HepG2 (cell line): ENCODE results near the gene CSNK1D. TPM values are rescaled to one million over a fixed set of nuclear protein-coding genes. Genes with fewer than 3 reads are reported as not detected.
A peak's percentile ranks its signal among the peaks of the same experiment; 100 is the strongest.

Experiments used
- ATF7 ChIP-seq, 2 experiments: fragments of 450-650 bp in 1 of 2; sonication (generic) in 1 of 2; formaldehyde crosslinking in 1 of 2; IDR thresholded peaks; 2 replicates each; pipeline versions ENCODE4 v1.4.0 to v1.6.1; 2016 to 2020; ENCODE audit warnings: antibody characterized with exemption in 1 of 2, mild to moderate bottlenecking in 1 of 2, missing genetic modification reagents in 1 of 2
- GRHL1 ChIP-seq: sonication (generic); formaldehyde crosslinking; conservative IDR thresholded peaks from 2 replicates; pipeline ENCODE4 v1.8.0; 2022; ENCODE audit warnings: missing genetic modification reagents
- PRMT3 ChIP-seq: sonication (generic); formaldehyde crosslinking; IDR thresholded peaks from 2 replicates; pipeline ENCODE4 v1.8.1; 2022; ENCODE audit warnings: low read depth, mild to moderate bottlenecking, moderate library complexity, missing genetic modification reagents, borderline replicate concordance
- RBFOX2 ChIP-seq: fragments of 200-400 bp; formaldehyde crosslinking; IDR thresholded peaks from 2 replicates; pipeline ENCODE4 v1.6.1; 2017; ENCODE audit warnings: low read depth, mild to moderate bottlenecking, low read length
- RFXANK ChIP-seq: IDR thresholded peaks from 2 replicates; pipeline ENCODE4 v1.6.1; 2016
- SP5 ChIP-seq: IDR thresholded peaks from 2 replicates; pipeline ENCODE4 v1.6.1; 2016; ENCODE audit warnings: low read depth, borderline replicate concordance
- TBP ChIP-seq: sonication (generic); formaldehyde crosslinking; IDR thresholded peaks from 2 replicates; pipeline ENCODE4 v1.5.0; 2020; ENCODE audit warnings: missing genetic modification reagents
- ZKSCAN5 ChIP-seq: sonication (generic); formaldehyde crosslinking; IDR thresholded peaks from 2 replicates; pipeline ENCODE4 v1.5.1; 2020; ENCODE audit warnings: mild to moderate bottlenecking, missing genetic modification reagents
- ZNF318 ChIP-seq: sonication (generic); formaldehyde crosslinking; IDR thresholded peaks from 2 replicates; pipeline ENCODE4 v1.4.0; 2020; ENCODE audit warnings: mild to moderate bottlenecking, missing genetic modification reagents
- polyA plus RNA-seq, 8 experiments: library from polyadenylated mRNA; depleted of rRNA in 3 of 8; stranded (reverse) in 7 of 8; unstranded in 1 of 8; fragments of >200 nt; fragmentation: Illumina TruSeq in 4 of 8; extraction: Trizol in 4 of 8; gene quantifications; 2 replicates each; pipeline versions ENCODE4 v1.2.1 to v1.2.3, GENCODE V29; 2011 to 2016; ENCODE audit warnings: low read depth in 4 of 8, missing spikeins in 1 of 8, mixed read lengths in 1 of 8; ENCODE audit not compliant: insufficient read depth in 1 of 8
- total RNA-seq, 5 experiments: library from RNA; depleted of rRNA; stranded (reverse); fragments of >200 nt; fragmentation: Illumina TruSeq; extraction: Trizol; gene quantifications; 2 replicates each; pipeline ENCODE4 v1.2.3, GENCODE V29; 2016; ENCODE audit warnings: low read depth in 1 of 5
- TF ChIP-seq, protein P1 (sequence below): IDR thresholded peaks from 2 replicates; pipeline ENCODE4 v1.6.1; 2016; ENCODE audit warnings: low read depth, missing genetic modification reagents, missing compliant biosample characterization
- TF ChIP-seq, protein P2 (sequence below): sonication (generic); formaldehyde crosslinking; IDR thresholded peaks from 2 replicates; pipeline ENCODE4 v1.5.1; 2020; ENCODE audit warnings: missing genetic modification reagents, mild to moderate bottlenecking, borderline replicate concordance

Gene CSNK1D
- total and polyA plus RNA-seq, 2 of the 13 experiments (the other 11 are each of a cell fraction or from before 2014, with no cell fraction given) = 31.5 to 128 TPM

- TF ChIP-seq, protein P1, sequence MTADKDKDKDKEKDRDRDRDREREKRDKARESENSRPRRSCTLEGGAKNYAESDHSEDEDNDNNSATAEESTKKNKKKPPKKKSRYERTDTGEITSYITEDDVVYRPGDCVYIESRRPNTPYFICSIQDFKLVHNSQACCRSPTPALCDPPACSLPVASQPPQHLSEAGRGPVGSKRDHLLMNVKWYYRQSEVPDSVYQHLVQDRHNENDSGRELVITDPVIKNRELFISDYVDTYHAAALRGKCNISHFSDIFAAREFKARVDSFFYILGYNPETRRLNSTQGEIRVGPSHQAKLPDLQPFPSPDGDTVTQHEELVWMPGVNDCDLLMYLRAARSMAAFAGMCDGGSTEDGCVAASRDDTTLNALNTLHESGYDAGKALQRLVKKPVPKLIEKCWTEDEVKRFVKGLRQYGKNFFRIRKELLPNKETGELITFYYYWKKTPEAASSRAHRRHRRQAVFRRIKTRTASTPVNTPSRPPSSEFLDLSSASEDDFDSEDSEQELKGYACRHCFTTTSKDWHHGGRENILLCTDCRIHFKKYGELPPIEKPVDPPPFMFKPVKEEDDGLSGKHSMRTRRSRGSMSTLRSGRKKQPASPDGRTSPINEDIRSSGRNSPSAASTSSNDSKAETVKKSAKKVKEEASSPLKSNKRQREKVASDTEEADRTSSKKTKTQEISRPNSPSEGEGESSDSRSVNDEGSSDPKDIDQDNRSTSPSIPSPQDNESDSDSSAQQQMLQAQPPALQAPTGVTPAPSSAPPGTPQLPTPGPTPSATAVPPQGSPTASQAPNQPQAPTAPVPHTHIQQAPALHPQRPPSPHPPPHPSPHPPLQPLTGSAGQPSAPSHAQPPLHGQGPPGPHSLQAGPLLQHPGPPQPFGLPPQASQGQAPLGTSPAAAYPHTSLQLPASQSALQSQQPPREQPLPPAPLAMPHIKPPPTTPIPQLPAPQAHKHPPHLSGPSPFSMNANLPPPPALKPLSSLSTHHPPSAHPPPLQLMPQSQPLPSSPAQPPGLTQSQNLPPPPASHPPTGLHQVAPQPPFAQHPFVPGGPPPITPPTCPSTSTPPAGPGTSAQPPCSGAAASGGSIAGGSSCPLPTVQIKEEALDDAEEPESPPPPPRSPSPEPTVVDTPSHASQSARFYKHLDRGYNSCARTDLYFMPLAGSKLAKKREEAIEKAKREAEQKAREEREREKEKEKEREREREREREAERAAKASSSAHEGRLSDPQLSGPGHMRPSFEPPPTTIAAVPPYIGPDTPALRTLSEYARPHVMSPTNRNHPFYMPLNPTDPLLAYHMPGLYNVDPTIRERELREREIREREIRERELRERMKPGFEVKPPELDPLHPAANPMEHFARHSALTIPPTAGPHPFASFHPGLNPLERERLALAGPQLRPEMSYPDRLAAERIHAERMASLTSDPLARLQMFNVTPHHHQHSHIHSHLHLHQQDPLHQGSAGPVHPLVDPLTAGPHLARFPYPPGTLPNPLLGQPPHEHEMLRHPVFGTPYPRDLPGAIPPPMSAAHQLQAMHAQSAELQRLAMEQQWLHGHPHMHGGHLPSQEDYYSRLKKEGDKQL = no peak
- no peak for TF ChIP-seq PRMT3 (CRISPR knock-in tag)
- TF ChIP-seq RBFOX2 = peak; percentile 56; the same call in 1 of the 2 replicates
- TF ChIP-seq ZNF318 (CRISPR knock-in tag) = peak; percentile 93; the same call in 1 of the 2 replicates
- TF ChIP-seq, protein P2, sequence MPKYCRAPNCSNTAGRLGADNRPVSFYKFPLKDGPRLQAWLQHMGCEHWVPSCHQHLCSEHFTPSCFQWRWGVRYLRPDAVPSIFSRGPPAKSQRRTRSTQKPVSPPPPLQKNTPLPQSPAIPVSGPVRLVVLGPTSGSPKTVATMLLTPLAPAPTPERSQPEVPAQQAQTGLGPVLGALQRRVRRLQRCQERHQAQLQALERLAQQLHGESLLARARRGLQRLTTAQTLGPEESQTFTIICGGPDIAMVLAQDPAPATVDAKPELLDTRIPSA (CRISPR knock-in tag) = no peak
- no peak for TF ChIP-seq ZKSCAN5
- TF ChIP-seq TBP = no peak
- no peak for TF ChIP-seq ATF7 (IDR thresholded peaks at IDR 0.05)
- TF ChIP-seq ATF7 (CRISPR knock-in tag; IDR thresholded peaks at IDR 0.05) = peak; percentile 43; the same call in 1 of the 2 replicates
- TF ChIP-seq GRHL1 (CRISPR knock-in tag) = no peak
- TF ChIP-seq RFXANK = no peak
- TF ChIP-seq SP5 (CRISPR knock-in tag) = no peak
These were observed 30.4 kb downstream of the CSNK1D start (continued) for GRCh38 chr17:82242977-82243647.
